Vagina (tissue), 2 donors: ENCODE measurements around the gene TVP23A. TPM values are rescaled to one million over a fixed set of nuclear protein-coding genes. Genes with fewer than 3 reads are reported as not detected.

Experiments
- DNase-seq, 2 donors: peaks; one replicate each; pipeline ENCODE4 v3.0.0-alpha.2; 2017; ENCODE audit errors: extremely low spot score in 2 of 2
- H3K27ac ChIP-seq: fragments of 200-600 bp; sonication (generic); one replicate; pipeline ENCODE4 v1.5.1; 2019
- H3K27me3 ChIP-seq: fragments of 200-600 bp; sonication (generic); one replicate; pipeline ENCODE4 v1.5.1; 2019
- H3K36me3 ChIP-seq, 2 donors: fragments of 200-600 bp; sonication (generic); one replicate each; pipeline ENCODE4 v1.5.1; 2017 to 2019
- H3K4me1 ChIP-seq: fragments of 200-600 bp; sonication (generic); one replicate; pipeline ENCODE4 v1.5.1; 2019
- H3K4me3 ChIP-seq, 2 donors: fragments of 200-600 bp; sonication (generic); 1 replicate in 1 of 2; 2 replicates in 1 of 2; pipeline ENCODE4 v1.5.1; 2016 to 2019
- H3K9me3 ChIP-seq: fragments of 200-600 bp; sonication (generic); one replicate; pipeline ENCODE4 v1.5.1; 2019
- CTCF ChIP-seq, 3 experiments: fragments of 450-650 bp in 2 of 3; fragments of 200-600 bp in 1 of 3; sonication (generic) in 1 of 3; IDR thresholded peaks; one replicate each; pipeline ENCODE4 v1.5.1; 2017 to 2019; ENCODE audit warnings: antibody characterized with exemption in 3 of 3, mild to moderate bottlenecking in 2 of 3, moderate library complexity in 2 of 3
- POLR2A ChIP-seq, 2 donors: fragments of 450-650 bp; IDR thresholded peaks; one replicate each; pipeline ENCODE4 v1.6.1; 2017; ENCODE audit warnings: antibody characterized with exemption in 2 of 2, mild to moderate bottlenecking in 2 of 2, moderate library complexity in 2 of 2
- POLR2AphosphoS5 ChIP-seq, 2 donors: sonication (generic); formaldehyde crosslinking; IDR thresholded peaks; one replicate each; pipeline ENCODE4 v1.9.0; 2017; ENCODE audit warnings: antibody characterized with exemption in 2 of 2, mild to moderate bottlenecking in 2 of 2, low read depth in 1 of 2; ENCODE audit not compliant: insufficient read depth in 1 of 2
- intact Hi-C: fragments of 100-400 bp; cut with DNase I; formaldehyde crosslinking; loops from one replicate; pipeline ENCODE4 v1.15.1; 2023
- total RNA-seq: library from RNA; depleted of rRNA; stranded (reverse); fragments of >200 nt; gene quantifications from one replicate; pipeline ENCODE4 v1.2.3, GENCODE V29; 2016

TVP23A gene
- total RNA-seq, 1 donor from 2014 or later, result 0.98 TPM

DNA sequence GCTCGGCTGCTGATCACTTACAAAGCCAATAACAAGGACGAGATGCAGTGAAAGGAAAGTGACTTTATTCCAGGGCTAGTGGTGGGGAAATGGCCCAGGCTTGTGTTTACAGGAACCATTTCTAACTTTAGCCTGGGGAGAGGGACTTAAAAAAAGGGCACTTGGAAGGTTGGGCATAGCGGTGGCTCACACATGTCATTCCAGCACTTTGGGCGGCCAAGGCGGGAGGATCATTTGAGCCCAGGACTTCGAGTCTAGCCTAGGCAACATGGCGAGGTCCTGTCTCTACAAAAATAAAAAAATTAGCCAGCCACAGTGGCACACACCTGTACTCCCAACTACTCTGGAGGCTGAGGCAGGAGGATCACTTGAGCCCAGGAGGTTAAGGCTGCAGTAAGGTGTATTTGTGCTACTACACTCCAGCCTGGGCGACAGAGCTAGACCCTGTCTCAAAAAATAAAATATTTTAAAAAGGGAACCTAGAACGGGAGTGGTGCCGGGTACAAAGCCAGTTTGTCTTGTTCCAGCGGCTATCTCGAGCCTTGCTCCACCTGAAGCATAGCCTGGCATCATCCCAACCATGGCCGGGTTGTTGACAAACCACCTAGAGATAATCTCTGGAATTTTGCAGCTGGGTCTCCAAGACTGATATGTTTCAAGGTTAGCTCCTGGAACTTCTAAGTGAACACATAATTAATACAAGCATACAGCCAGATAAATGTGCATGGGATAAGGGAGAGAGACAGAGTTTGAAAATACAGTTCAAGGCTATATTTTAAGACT lies 5.7 kb upstream of the TVP23A start:
- Histone ChIP-seq H3K27ac (no peak overlapping the region), H3K27me3 (no peaks in the 10 kb centered on the region), H3K36me3 (no peaks in the 10 kb centered on the region), H3K9me3 (no peaks in the 10 kb centered on the region), H3K4me3 (no peak overlapping the region), H3K4me1 (peaks cover 23% of the 10 kb centered on the region)
- DNase-seq, result no peak
- no peak for TF ChIP-seq POLR2A (IDR thresholded peaks at IDR 0.05)
- TF ChIP-seq CTCF (IDR thresholded peaks at IDR 0.05), result no peak
- TF ChIP-seq POLR2AphosphoS5 (IDR thresholded peaks at IDR 0.05; ENCODE audit: insufficient read depth in 1 of 2, low read depth in 1 of 2), result no peak
- intact Hi-C loops, result no loop called here

- DNase-seq, result no peak
- TF ChIP-seq CTCF (IDR thresholded peaks at IDR 0.05), result no peak
- TF ChIP-seq POLR2A (IDR thresholded peaks at IDR 0.05), result no peak
- no peak for TF ChIP-seq POLR2AphosphoS5 (IDR thresholded peaks at IDR 0.05; ENCODE audit: insufficient read depth in 1 of 2, low read depth in 1 of 2)
- Histone ChIP-seq H3K4me1 (peaks cover 7% of the 10 kb centered on the region), H3K9me3 (no peaks in the 10 kb centered on the region), H3K36me3 (no peaks in the 10 kb centered on the region), H3K27me3 (no peaks in the 10 kb centered on the region), H3K27ac (no peak overlapping the region), H3K4me3 (no peak overlapping the region)
- intact Hi-C loops, result no loop called here
Measured at GRCh38 chr16:10822702-10823101, 4.1 kb upstream of the TVP23A start.

GRCh38 chr16:10820546-10820945 lies 2.0 kb upstream of the TVP23A start:
- TF ChIP-seq POLR2AphosphoS5 (IDR thresholded peaks at IDR 0.05; ENCODE audit: insufficient read depth in 1 of 2, low read depth in 1 of 2) (no peak), CTCF (IDR thresholded peaks at IDR 0.05) (no peak), POLR2A (IDR thresholded peaks at IDR 0.05) (no peak)
- Histone ChIP-seq H3K27ac (no peak overlapping the region), H3K4me3 (no peak overlapping the region), H3K36me3 (no peaks in the 10 kb centered on the region), H3K27me3 (no peaks in the 10 kb centered on the region), H3K4me1 (no peaks in the 10 kb centered on the region), H3K9me3 (no peaks in the 10 kb centered on the region)
- DNase-seq, result no peak
- intact Hi-C loops, result no loop called here

DNA sequence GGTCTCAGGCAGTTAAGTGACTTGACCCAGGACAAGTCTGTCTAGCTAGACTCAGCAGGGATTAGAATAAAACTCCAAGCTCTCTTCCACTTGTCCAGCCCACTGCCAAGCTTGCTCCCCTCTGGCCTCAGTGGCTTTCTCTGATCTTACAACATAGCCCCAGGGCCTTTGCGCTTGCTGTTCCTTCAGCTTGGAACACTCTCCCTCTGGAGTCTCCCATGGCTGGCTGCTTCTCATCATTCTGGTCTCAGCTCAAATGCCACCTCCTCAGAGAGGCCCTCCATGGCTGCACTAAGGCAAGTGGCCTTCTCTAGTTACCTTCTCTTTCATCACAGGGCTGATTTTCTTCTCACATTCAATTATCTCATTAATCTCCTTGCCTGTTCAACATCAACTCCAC lies 1.1 kb downstream of the TVP23A start:
- intact Hi-C loops, result no loop called here
- Histone ChIP-seq H3K36me3 (no peaks in the 10 kb centered on the region), H3K27me3 (no peaks in the 10 kb centered on the region), H3K27ac (no peak overlapping the region), H3K4me1 (no peaks in the 10 kb centered on the region), H3K4me3 (no peak overlapping the region), H3K9me3 (no peaks in the 10 kb centered on the region)
- TF ChIP-seq CTCF (IDR thresholded peaks at IDR 0.05) (no peak), POLR2A (IDR thresholded peaks at IDR 0.05) (no peak), POLR2AphosphoS5 (IDR thresholded peaks at IDR 0.05; ENCODE audit: insufficient read depth in 1 of 2, low read depth in 1 of 2) (no peak)
- DNase-seq, result no peak

GRCh38 chr16:10813099-10813455 lies 5.5 kb downstream of the TVP23A start:
- DNase-seq, result no peak
- Histone ChIP-seq H3K4me1 (no peaks in the 10 kb centered on the region), H3K4me3 (no peak overlapping the region), H3K9me3 (no peaks in the 10 kb centered on the region), H3K36me3 (no peaks in the 10 kb centered on the region), H3K27ac (no peak overlapping the region), H3K27me3 (no peaks in the 10 kb centered on the region)
- TF ChIP-seq POLR2A (IDR thresholded peaks at IDR 0.05) (no peak), POLR2AphosphoS5 (IDR thresholded peaks at IDR 0.05; ENCODE audit: insufficient read depth in 1 of 2, low read depth in 1 of 2) (no peak), CTCF (IDR thresholded peaks at IDR 0.05) (no peak)
- intact Hi-C loops, result no loop called here
